Left ventricle myocardium inferior (tissue), 1 donor: ENCODE data around the gene TMEM38A. TPM values are rescaled to one million over a fixed set of nuclear protein-coding genes. Genes with fewer than 3 reads are reported as not detected.

Source experiments
- DNase-seq: peaks from one replicate; pipeline ENCODE4 v3.0.0-alpha.2; 2020
- H3K27ac ChIP-seq: fragments of 200-600 bp; replicated peaks from 2 replicates; pipeline ENCODE4 v1.8.0; 2021
- H3K27me3 ChIP-seq: fragments of 200-600 bp; 2 replicates; pipeline ENCODE4 v1.8.0; 2021; ENCODE audit warnings: low read depth
- H3K36me3 ChIP-seq: fragments of 200-600 bp; 2 replicates; pipeline ENCODE4 v1.8.0; 2021
- H3K4me1 ChIP-seq: fragments of 200-600 bp; 2 replicates; pipeline ENCODE4 v1.8.0; 2021
- H3K4me3 ChIP-seq: fragments of 200-600 bp; 2 replicates; pipeline ENCODE4 v1.8.0; 2021; ENCODE audit warnings: mild to moderate bottlenecking, moderate library complexity
- H3K9me3 ChIP-seq: fragments of 200-600 bp; replicated peaks from 2 replicates; pipeline ENCODE4 v1.8.0; 2021
- intact Hi-C: fragments of 100-400 bp; cut with micrococcal nuclease; formaldehyde crosslinking; loops from one replicate; pipeline ENCODE4 v1.11.0; 2022
- total RNA-seq: library from RNA; stranded (reverse); fragmentation: NEBNext Ultra II Directional; extraction: Animal tissue kit (Norgen Biotek cat#: 25700); gene quantifications from one replicate; pipeline ENCODE4 v1.2.1, GENCODE V29; 2021
- TF ChIP-seq, protein P1 (sequence below): fragments of 200-600 bp; IDR thresholded peaks from 2 replicates; pipeline ENCODE4 v1.8.0; 2021; ENCODE audit warnings: antibody characterized with exemption, mild to moderate bottlenecking, borderline replicate concordance
- donor health status: DM: no; HTN: yes; CAD: no; lungs with severe emphysema.

The TMEM38A gene
- total RNA-seq, 1 donor from 2014 or later, result 44.6 TPM

DNA sequence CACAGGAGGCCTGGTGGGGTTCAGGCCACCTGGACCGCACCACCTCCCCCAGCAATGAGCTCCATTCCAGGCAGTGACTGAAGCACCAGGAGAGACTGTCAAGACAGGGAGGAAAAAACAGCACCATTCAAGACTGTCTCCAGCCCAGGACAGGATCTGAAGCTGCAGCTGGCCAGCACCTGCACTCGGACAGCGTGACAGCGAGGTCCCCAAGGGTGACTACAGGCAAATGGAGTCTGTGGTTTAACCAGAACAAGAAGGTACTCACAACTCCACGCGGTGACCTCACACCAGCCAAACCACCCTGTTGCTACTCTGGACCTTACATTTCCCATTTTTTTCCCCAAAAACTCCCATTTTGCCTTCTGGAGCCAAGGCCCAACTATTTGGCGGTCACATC lies 42.7 kb upstream of the TMEM38A start:
- no peak overlapping the region for H3K4me3 ChIP-seq
- H3K27me3 ChIP-seq, result no peaks in the 10 kb centered on the region
- H3K27ac ChIP-seq, result no peak overlapping the region
- DNase-seq, result no peak
- intact Hi-C loops, result no loop called here
- no peaks in the 10 kb centered on the region for H3K9me3 ChIP-seq
- peaks cover 94% of the 10 kb centered on the region for H3K4me1 ChIP-seq
- TF ChIP-seq, protein P1, sequence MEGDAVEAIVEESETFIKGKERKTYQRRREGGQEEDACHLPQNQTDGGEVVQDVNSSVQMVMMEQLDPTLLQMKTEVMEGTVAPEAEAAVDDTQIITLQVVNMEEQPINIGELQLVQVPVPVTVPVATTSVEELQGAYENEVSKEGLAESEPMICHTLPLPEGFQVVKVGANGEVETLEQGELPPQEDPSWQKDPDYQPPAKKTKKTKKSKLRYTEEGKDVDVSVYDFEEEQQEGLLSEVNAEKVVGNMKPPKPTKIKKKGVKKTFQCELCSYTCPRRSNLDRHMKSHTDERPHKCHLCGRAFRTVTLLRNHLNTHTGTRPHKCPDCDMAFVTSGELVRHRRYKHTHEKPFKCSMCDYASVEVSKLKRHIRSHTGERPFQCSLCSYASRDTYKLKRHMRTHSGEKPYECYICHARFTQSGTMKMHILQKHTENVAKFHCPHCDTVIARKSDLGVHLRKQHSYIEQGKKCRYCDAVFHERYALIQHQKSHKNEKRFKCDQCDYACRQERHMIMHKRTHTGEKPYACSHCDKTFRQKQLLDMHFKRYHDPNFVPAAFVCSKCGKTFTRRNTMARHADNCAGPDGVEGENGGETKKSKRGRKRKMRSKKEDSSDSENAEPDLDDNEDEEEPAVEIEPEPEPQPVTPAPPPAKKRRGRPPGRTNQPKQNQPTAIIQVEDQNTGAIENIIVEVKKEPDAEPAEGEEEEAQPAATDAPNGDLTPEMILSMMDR, result no peak
- H3K36me3 ChIP-seq, result no peaks in the 10 kb centered on the region

DNA sequence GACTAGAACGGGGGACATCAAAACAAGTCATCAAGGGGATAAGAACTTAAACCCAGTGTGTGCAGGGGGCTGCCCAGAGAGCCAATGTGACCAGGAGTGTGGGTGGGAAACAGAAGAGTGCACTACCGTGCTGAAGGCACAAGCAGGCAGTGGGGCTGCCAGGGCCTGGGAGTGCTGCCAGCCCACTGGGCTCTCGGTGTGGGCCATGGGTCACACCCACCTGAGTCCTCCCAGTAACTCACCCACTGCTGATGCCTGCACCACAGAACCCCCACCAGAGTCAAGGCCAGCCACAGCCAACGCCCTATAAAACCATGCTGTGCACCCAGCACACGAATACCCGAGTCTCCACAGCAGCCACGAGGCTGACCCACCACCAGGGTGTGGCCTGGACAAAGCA lies 41.5 kb upstream of the TMEM38A start:
- intact Hi-C loops, result no loop called here

DNA sequence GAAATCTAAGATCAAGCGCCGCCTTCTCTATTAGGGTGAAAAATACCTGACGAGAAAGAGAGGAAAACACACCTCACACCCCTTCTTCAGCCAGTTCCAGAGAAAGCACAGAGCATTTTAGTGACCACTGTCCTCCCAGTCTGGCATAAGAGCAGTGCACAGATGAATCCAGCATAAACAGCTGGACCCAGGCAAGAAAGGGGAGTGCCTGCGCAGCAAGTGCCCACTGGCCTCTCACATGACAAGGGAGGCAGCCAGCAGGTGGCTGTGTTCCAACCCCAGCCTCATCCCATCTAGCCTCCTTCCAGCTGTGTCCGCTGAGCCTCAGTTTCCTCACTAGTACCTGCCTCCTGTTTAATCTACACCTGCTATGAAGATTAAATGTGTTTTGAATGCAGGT lies 40.9 kb upstream of the TMEM38A start:
- no peak for DNase-seq
- H3K4me1 ChIP-seq, result peaks cover 94% of the 10 kb centered on the region
- no peaks in the 10 kb centered on the region for H3K9me3 ChIP-seq
- H3K27ac ChIP-seq, result peak overlapping the region; percentile 23
- TF ChIP-seq, protein P1, result no peak
- intact Hi-C loops, result no loop called here
- no peak overlapping the region for H3K4me3 ChIP-seq
- H3K27me3 ChIP-seq, result no peaks in the 10 kb centered on the region
- H3K36me3 ChIP-seq, result no peaks in the 10 kb centered on the region

More for the DNA sequence above, 41.5 kb upstream of the TMEM38A start:
- no peak overlapping the region for H3K4me3 ChIP-seq
- H3K9me3 ChIP-seq, result no peaks in the 10 kb centered on the region
- H3K36me3 ChIP-seq, result no peaks in the 10 kb centered on the region
- peak; percentile 67 for DNase-seq
- TF ChIP-seq, protein P1, result no peak
- H3K27me3 ChIP-seq, result no peaks in the 10 kb centered on the region
- peak overlapping the region; percentile 23 for H3K27ac ChIP-seq
- H3K4me1 ChIP-seq, result peaks cover 93% of the 10 kb centered on the region

DNA sequence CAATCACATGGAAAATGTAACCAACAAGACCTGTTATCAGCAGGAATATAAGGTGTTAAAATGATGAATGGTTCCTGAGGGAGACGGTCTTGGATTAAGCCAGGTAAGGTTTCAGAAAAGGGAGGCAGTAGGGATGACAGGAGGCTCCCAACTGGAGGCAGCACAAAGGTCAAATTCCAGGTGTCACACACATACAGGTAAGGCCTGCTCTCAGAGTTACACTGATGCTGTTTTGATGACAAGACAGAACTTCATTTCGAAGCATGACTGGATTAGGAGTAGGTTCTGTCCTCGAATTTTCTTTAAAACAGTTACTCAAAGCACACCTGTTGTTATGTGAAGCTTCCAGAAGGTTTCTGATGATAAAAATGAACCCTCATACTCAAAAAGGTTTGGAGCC lies 40.4 kb upstream of the TMEM38A start:
- Histone ChIP-seq H3K27ac (peak overlapping the region; percentile 6), H3K9me3 (no peaks in the 10 kb centered on the region), H3K27me3 (no peaks in the 10 kb centered on the region), H3K36me3 (no peaks in the 10 kb centered on the region), H3K4me1 (peaks cover 94% of the 10 kb centered on the region), H3K4me3 (no peak overlapping the region)
- no peak for DNase-seq
- TF ChIP-seq, protein P1, result no peak
- intact Hi-C loops, result no loop called here

DNA sequence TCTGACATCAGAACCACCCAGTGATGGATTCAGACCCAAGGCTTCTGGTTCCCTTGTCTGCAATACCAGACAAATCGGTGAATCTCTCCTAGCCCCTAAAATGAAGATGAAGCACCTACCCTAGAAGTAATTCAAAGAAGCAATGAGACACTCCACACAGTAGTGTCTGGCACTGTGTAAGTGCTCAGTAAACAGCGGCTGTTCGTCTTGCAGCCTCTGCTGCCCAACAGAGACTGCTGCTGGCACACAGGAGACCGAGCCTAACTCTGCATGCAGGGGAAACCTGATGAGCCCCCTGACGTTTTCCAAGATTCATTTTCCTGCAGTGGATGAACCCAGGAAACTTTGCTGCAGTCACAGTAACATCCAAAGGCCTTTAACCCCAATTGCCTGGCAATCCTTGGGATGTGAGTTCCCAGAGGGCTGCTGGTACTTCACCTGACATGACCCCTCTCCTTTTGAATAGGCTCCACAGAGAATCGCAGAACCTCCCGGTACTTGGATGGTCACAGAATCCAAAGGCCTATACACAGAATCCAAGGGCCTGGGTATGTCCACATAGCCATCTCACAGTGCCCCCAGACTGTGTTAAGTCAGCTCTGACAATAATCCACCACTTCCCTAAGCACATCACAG lies 39.7 kb upstream of the TMEM38A start:
- Histone ChIP-seq H3K4me3 (no peak overlapping the region), H3K27me3 (no peaks in the 10 kb centered on the region), H3K27ac (no peak overlapping the region), H3K9me3 (no peaks in the 10 kb centered on the region), H3K36me3 (no peaks in the 10 kb centered on the region), H3K4me1 (peaks cover 94% of the 10 kb centered on the region)
- DNase-seq, result no peak
- intact Hi-C loops, result no loop called here
- TF ChIP-seq, protein P1, result no peak
